COR-L47 (cell line): ENCODE measurements around the gene UNC13B.
"Not testable (repeated sequence)": the region's sequence is repeated elsewhere in the genome, so short reads cannot be mapped to it uniquely, and the experiment has no call there.

Source experiments
- DNase-seq: peaks from one replicate; lab custom pipeline; 2025; lab: John Stamatoyannopoulos, UW

UNC13B gene

DNA sequence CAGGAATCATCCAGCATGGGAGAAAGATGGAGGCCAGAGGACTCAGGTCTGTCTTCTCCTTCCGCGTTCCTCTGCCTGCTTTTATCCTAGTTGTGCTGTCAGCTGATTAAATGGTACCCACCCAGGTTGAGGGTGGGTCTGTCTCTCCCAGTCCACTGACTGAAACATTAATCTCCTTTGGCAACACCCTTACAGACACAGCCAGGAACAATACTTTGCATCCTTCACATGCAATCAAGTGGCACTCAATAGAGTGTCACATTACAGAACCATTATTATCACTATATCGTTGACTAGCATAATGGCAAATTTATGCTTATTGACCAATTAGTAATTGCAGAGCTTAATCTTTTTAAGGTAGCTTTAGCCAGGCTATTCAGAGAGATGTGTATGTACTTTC is 64.8 kb downstream of the UNC13B start:
- DNase-seq: peak; percentile 75

- DNase-seq: no peak
These were observed 65.5 kb downstream of the UNC13B start for GRCh38 chr9:35227284-35227683.

- DNase-seq: no peak
These were observed 67.4 kb downstream of the UNC13B start for GRCh38 chr9:35229066-35229778.

- DNase-seq: no peak
These were observed 68.0 kb downstream of the UNC13B start for GRCh38 chr9:35229779-35230143.

- no peak for DNase-seq
These were observed 71.2 kb downstream of the UNC13B start for GRCh38 chr9:35232867-35233544.

GRCh38 chr9:35236692-35237091 is 74.9 kb downstream of the UNC13B start:
- DNase-seq: no peak

DNA sequence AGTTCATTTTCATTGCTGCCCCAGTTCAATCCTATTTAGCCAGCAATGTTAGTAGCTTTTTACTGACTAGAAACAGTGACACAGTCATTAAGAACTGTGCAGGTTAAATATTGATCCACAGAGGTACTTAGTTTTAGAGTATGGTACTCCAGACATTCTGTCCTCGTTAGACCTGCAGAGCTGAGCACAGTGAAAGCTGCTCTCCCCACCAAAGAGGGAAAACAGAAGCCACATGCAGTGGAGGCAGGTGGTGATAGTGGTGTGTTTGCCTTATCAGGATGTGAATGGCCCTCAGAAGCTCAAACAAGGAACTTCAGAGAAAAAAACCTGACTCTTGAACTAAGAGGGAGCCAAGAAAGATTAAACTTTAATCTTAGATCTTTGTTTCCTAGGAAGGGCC is 75.5 kb downstream of the UNC13B start:
- no peak for DNase-seq

DNA sequence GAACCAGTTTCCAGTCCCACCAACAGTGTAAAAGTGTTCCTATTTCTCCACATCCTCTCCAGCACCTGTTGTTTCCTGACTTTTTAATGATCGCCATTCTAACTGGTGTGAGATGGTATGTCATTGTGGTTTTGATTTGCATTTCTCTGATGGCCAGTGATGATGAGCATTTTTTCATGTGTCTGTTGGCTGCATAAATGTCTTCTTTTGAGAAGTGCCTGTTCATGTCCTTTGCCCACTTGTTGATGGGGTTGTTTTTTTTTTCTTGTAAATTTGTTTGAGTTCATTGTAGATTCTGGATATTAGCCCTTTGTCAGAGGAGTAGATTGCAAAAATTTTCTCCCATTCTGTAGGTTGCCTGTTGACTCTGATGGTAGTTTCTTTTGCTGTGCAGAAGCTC is 84.1 kb downstream of the UNC13B start:
- DNase-seq: not testable (repeated sequence)

GRCh38 chr9:35253075-35253474 is 91.3 kb downstream of the UNC13B start:
- DNase-seq: no peak

DNA sequence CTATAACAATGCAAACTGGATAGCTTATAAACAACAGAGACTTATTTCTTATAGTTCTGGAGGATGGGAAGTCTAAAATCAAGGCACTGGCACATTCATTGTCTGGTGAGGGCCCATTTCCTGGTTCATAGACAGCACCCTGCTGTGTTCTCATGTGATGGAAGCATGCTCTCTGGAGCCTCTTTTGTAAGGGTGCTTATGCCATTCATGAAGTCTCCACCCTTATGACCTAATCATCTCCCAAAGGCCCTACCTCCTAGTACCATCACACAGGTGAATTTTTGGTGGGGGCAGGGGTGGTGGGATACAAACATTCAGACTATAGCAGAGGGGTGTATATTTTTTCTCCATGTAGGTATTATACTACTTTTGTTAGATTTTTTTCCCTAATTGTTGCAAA is 92.4 kb downstream of the UNC13B start:
- DNase-seq: peak; percentile 21

GRCh38 chr9:35254984-35255857 is 93.4 kb downstream of the UNC13B start:
- DNase-seq: no peak

GRCh38 chr9:35257986-35258659 is 96.3 kb downstream of the UNC13B start:
- DNase-seq: no peak

DNA sequence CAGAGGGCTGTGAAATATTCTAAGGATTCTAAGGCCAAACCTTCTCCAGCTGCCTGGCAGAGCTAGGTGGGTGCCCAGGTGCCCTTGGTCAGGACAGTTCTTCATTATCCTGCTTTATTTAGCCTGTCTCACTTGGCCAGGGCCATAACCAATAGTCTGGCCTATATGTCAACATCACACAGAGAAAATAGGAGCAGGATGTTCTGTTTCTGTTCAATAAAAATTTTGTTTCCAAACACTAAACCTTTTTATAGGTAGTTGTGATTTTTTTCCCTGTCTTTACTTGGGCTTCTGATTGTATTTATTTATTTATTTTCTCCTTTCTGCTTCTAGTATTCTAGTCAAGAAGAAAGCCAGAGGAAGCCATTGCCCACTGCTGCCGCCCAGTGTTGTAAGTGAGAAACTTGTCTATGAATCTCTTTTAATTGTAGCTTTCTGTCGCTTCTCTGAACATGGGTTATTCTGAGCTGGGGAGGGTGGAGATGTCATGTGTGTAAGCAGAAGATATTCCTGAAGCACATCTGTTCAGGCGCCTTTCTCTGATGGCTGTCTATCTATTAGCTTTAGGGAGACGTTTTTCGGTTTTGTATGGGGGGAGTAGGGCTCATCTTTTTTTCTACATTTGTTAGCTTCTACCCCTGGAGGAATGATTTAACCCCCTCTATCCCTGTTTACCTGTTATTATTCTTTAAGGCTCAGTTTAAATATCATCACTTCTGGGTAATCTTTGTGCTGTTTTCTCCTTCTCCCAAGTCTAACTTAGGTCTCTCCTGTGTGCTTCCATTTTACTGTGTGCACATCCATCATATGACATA is 97.1 kb downstream of the UNC13B start:
- peak; percentile 80 for DNase-seq

GRCh38 chr9:35260186-35260585 is 98.4 kb downstream of the UNC13B start:
- no peak for DNase-seq

DNA sequence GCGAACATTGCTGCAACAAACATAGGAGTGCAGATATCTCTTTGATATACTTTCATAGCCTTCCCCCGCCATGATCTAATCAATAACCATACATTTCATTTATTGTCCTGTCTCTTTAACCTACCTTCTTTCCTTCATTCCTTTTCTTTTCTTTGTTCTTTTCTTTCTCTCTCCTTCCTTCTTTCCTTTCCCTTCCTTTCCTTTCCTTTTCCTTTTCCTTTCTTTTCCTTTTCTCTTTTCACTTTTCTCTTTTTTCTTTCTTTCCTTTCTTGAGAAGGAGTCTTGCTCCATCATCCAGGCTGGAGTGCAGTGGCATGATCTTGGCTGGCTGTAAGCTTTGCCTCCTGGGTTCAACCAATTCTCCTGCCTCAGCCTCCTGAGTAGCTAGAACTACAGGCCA is 100.3 kb downstream of the UNC13B start:
- DNase-seq: no peak

GRCh38 chr9:35267710-35268109 is 105.9 kb downstream of the UNC13B start:
- DNase-seq: no peak

GRCh38 chr9:35269919-35270318 is 108.1 kb downstream of the UNC13B start:
- no peak for DNase-seq

GRCh38 chr9:35271637-35272036 is 109.8 kb downstream of the UNC13B start:
- DNase-seq: no peak

DNA sequence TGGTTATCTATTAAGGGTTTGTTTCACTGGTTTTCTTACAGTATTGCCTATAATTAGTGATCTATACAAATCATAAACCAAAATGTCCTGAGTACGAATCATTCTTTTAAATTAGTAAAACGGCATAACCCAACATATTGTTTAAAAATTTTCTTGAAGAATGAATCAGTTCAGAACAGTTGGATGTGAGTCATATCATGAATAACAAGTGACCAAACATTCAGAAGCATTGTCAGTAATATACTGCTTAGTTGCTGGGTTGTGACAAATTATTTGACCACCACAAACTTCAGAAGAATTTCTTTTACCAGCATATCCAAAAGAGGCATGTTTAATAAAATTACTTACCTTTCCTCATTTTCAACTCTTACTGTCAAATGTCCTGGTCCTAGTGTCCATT is 111.2 kb downstream of the UNC13B start:
- DNase-seq: no peak

GRCh38 chr9:35273591-35273990 is 111.8 kb downstream of the UNC13B start:
- DNase-seq: no peak

GRCh38 chr9:35274993-35275392 is 113.2 kb downstream of the UNC13B start:
- DNase-seq: no peak

GRCh38 chr9:35277171-35277520 is 115.3 kb downstream of the UNC13B start:
- no peak for DNase-seq
